Dermis blood vessel endothelial cell (primary cell): ENCODE results near the gene DUSP1. TPM values are rescaled to one million over a fixed set of nuclear protein-coding genes. Genes with fewer than 3 reads are reported as not detected.

Experiments
- DNase-seq: peaks from one replicate; pipeline ENCODE4 v3.0.0; 2010
- total RNA-seq: library from RNA; depleted of rRNA; stranded (reverse); fragments of >200 nt; gene quantifications from 2 replicates; pipeline ENCODE4 v1.2.3, GENCODE V29; 2014

The DUSP1 gene
- total RNA-seq, 1 donor from 2014 or later: 303 TPM

GRCh38 chr5:172743112-172743959, 27.7 kb downstream of the DUSP1 start:
- peak; percentile 62 for DNase-seq

DNA sequence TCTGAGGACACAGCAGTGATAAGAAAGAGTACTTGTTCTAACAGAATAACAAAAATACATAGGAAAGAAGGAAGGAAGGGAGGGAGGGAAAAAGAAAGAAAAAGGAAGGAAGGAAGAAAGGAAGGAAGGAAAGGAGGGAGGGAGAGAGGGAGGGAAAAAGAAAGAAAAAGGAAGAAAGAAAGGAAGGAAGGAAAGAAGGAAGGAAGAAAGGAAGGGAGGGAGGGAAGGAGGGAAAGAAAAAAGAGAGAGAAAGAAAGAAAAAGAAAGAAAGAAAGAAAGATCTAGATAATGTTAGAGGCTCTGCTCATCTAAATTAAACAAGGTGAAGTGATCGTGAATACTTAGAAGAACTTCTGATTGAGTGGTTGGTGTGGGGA, 29.8 kb downstream of the DUSP1 start:
- DNase-seq: no peak

DNA sequence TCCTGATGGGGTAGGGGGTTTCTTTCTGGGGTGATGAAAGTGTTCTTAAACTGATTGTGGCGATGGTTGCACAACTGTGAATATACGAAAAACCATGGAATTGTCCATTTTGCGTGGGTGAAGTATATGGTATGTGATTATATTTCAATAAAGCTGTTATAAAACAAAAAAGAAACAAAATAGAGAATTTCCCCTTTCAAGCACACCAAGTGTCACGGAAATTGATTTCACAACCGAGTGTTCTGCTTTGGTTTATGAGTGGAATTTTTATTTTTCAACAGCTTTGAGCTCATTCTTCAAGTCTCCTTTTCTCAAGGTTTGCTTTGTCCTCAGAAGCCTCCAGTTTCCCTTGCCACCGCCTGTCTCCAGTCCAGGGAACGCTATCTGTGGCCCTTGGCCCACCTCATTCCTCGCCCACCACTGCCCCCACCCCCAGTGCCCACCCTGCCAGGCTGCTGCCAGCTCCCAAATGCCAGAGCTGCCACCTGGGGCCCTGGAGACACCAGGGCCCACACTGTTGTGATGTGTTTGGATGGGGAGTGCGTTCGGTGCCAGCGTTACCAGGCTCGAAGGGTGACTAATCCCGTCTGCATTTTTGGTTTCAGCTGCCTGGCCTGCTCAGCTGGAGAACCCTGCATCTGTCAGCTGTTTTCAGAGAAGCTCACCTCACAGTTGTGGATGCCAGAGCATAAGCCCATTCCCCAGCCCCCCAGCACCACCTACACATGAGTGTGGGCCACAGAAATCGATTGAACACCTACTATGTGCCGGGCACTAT, 30.4 kb downstream of the DUSP1 start:
- DNase-seq: peak; percentile 72

DNA sequence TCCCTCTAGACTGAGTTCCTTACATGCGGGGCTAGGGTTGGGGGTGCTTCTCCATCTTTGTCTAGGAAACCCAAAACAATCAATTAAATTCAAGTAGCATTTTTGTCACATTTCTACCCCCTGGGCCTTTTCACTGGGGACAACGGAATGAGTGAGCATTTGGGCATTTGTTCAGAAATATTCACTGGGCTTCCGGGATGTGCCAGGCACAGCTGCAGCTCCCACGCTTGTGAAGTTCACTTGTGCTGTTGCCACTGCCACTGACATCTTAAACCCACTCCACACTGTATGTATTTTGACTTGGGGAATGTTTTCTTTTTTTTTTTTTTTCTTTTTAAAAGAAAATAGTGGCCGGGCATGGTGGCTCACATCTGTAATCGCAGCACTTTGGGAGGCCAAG, 31.6 kb downstream of the DUSP1 start:
- DNase-seq: no peak

- DNase-seq: no peak
These were observed 34.4 kb downstream of the DUSP1 start for GRCh38 chr5:172736508-172737135.

DNA sequence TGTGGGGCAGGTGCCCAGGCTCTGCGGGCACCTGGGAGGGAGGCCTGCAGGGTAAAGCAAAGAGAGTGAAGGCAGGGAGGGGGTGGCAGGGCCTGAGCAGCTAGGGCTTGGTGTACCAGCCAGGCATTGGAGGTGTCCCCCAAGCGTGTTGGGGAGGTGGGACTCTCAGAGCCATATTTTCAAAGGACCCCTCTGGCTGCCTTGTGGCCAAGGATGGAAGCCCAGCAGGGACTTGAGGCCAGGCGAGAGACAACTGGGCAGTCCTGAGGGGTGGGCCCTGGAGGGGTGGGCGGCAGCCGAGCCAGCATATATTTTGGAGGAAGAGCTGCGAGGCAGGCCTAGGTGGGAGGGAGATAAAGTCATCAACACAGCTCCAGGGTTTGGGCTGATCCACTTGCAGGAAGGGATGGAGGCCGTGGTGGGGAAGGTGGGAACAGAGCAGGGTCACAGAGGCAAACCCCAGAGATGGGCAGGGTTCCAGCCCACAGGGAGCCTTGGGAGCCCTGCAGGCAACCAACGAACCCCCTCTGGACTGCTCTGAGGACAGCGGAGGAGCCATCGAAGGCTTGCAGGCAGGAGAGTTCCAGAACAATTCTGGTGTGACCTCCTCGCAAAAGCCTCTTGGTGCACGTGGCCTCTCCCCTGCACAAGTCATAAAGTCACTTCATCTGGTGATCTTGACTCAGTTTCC, 35.7 kb downstream of the DUSP1 start:
- no peak for DNase-seq

DNA sequence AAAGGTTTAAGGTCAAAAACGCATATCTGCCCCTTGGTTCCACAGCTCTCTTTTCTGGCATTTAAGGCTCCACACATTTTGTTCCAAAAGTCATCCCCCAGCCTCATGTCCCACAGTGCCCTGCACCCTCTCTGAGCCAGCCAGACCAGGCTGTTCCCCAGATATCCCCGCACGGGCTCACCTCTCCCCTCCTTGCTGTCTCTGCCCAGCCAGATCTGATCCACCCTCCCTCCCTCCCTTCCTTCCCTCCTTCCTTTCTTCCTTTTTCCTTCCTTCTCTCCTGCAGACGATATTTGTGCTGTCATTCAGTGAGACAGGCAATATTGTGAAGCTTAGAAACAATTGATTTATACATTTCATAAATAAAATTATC, 37.0 kb downstream of the DUSP1 start:
- DNase-seq: no peak

DNA sequence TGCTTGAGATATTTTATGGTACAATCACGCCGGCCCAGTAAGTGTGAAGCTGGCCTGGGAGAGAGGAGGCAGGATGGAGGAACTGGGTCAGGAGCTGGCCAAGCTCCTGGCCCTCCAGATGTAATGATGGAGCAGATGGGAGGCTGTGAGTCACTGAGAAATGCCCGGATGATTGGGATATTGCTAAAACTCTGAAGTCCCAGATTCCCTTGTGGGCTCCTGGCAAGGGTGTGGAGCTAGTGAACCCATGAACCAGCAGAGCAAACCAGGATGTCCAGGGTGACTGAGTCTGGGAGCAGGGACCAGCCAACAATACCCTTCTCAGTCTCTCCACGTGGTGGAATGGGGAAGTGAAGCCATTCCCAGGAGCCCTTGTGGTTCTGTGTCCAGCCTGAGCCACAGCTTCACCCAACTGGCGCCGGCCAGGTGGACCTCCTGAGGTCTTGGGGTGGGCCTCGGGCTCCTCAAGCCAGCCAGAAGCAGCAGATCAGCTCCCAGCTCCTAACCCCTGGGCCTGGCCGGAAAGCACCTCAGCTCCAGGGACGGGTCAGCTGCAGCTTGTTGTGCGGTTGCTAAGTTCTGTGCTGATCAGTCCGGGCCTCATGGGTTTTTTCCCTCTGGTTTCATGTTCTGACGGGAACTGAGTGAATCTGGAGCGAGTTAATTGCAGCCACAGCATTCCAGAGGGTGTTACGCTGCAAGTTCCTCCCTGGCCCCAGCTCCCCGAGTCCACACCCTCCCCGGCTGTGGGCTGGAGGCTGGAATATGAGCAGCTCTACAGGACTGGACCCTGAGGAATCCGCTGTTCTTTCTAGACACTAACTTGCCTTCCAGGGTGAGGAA, 37.6 kb downstream of the DUSP1 start:
- DNase-seq: peak; percentile 86

GRCh38 chr5:172732201-172732865, 38.7 kb downstream of the DUSP1 start:
- DNase-seq: no peak

GRCh38 chr5:172731680-172732074, 39.3 kb downstream of the DUSP1 start:
- no peak for DNase-seq

DNA sequence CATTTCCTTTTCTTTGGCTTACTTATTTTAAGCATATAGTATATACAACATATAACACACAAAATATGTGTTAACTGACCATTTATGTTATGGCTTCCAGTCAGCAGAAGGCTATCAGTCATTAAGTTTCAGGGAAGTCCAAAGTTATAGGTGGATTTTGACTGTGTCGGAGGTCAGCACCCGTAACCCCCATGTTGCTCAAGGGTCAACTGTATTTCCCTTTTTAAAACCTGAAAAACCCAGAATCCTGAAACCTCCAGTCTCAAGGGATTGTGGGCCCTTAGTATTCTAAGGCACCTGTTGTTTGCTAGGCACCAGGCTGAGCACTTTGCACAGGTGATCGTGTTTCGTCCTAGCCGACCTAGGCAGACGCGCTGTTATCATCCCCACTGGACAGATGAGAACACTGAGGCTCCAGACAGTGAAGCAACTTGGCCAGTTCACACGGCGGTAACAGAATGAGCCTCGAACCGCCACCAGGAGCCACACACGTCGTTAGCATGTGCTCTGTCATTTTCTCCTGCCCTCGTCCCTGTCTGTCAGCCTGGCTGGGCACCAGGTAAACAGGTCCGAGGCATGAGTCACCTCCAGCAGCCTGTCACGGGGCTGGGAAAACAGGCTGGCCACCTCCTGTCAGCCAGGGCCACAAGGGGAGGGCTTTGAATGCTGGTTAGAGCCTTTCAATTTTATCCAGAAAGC, 39.9 kb downstream of the DUSP1 start:
- peak; percentile 54 for DNase-seq

DNA sequence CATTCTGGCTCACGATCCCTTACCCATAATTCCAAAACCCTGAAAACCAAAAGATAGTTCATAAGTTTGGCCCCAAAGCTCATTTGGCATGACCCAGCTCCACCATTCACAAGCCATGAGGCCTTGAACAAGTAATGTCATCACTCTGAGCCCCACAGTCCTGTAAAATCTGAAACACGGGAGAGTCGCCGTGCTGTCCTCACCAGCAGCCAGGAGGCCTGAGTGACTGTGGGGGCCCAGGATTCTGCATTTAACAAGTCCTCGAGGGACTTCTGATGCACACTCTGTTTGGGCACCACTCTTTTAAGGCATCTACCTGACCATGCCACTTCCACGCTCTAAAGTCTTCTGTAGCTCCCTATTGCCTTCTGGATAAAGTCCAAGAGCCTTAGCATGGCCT, 40.8 kb downstream of the DUSP1 start:
- no peak for DNase-seq

GRCh38 chr5:172729588-172729987, 41.4 kb downstream of the DUSP1 start:
- no peak for DNase-seq

DNA sequence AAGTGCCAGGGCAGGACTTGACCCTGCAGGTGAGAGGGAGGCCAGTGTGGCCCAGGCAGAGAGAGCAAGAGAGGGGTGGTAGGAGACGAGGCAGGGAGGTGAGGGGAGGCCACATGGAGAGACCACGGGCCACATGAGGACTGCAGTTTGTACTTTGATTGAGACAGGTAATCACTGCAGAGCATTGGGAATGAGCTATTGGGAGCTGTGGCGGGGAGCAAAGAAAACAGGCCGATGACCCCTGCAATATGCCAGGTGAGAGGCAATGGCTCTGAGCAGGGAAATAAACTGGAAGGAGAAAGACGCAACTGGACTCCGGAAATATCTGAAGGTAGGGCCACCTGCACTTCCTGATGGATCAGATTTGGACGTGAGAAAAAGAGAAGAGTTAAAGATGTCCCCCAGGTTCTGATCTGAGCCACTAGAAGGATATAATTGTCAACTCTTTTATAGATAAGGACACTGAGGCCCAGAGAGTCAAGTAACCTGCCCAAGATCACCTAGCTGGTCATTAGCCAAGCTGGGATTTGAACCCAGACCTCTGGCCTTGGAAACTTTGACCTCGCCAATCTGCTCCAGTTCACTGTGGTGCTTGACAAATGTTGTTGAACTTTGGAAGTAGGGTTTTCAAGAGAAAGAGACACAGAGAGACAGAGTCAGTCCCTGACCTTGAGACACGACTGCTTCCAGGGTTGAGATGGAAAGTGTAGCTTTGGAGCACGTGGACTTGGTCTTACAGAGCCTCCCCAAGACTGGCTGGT, 42.3 kb downstream of the DUSP1 start:
- no peak for DNase-seq

DNA sequence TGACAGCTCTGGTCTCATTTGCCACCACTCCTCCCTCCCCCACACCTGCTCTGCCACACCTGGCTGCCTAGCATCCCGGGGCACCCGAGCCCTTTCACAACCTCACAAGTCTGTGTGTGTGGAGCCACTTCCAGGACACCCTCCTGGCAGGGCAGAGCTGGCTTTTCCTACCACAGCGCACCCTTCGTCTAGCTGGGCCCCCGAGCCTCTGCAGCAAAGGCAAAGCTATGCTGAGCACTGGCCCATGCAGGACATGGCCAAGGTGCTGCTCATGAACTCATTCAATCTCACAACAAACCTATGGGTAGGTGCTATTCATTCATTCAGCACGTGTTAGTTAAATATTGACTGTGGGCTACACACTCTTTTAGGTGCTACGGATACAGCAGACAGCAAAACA, 43.4 kb downstream of the DUSP1 start:
- no peak for DNase-seq

DNA sequence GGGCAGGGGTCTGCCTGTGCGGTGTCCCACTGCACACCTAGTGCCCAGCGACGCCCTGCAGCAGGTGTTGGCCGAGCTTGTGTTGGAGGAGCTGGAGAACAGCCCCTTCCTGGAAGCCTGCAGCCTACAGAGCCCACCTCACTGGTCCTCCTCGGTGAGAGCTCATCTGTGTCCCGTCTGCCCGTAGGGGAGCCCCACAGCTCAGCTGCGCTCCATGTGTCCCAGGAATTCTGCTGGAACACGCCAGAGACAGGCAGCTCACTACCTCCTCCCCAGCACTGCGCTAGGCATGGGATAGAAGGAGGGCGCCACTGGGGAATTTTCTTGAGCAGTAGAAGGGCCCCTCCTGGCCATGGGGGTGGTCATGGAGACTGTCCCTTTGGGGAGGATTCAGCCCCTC, 44.0 kb downstream of the DUSP1 start:
- no peak for DNase-seq

- DNase-seq: no peak
These were observed 45.2 kb downstream of the DUSP1 start for GRCh38 chr5:172725785-172726184.

GRCh38 chr5:172725273-172725672, 45.7 kb downstream of the DUSP1 start:
- DNase-seq: no peak

GRCh38 chr5:172724242-172725183, 46.5 kb downstream of the DUSP1 start:
- DNase-seq: no peak
